HEK293T (cell line): ENCODE data around the gene LRBA.

ENCODE experiments used
- ARNT ChIP-seq: fragments of 450-650 bp; IDR thresholded peaks from 2 replicates; pipeline ENCODE4 v1.6.1; 2017; ENCODE audit warnings: mild to moderate bottlenecking
- BHLHE40 ChIP-seq: fragments of 450-650 bp; IDR thresholded peaks from 2 replicates; pipeline ENCODE4 v1.6.1; 2016; ENCODE audit warnings: mild to moderate bottlenecking, moderate library complexity, borderline replicate concordance
- ELF4 ChIP-seq: fragments of 450-650 bp; IDR thresholded peaks from 2 replicates; pipeline ENCODE4 v1.6.1; 2017; ENCODE audit warnings: antibody characterized with exemption
- FOXA1 ChIP-seq: fragments of 450-650 bp; IDR thresholded peaks from 2 replicates; pipeline ENCODE4 v1.6.1; 2016; ENCODE audit warnings: mild to moderate bottlenecking
- FOXK2 ChIP-seq: fragments of 450-650 bp; IDR thresholded peaks from 2 replicates; pipeline ENCODE4 v1.6.1; 2016; ENCODE audit warnings: mild to moderate bottlenecking
- NFRKB ChIP-seq: fragments of 450-650 bp; IDR thresholded peaks from 2 replicates; pipeline ENCODE4 v1.6.1; 2016; ENCODE audit warnings: mild to moderate bottlenecking, moderate library complexity
- PKNOX1 ChIP-seq: fragments of 450-650 bp; IDR thresholded peaks from 2 replicates; pipeline ENCODE4 v1.6.1; 2016
- SP1 ChIP-seq: fragments of 450-650 bp; IDR thresholded peaks from 2 replicates; pipeline ENCODE4 v1.6.1; 2017
- SUZ12 ChIP-seq: fragments of 450-650 bp; IDR thresholded peaks from 2 replicates; pipeline ENCODE4 v1.6.1; 2016; ENCODE audit warnings: mild to moderate bottlenecking
- TARDBP ChIP-seq: fragments of 450-650 bp; IDR thresholded peaks from 2 replicates; pipeline ENCODE4 v1.6.1; 2016
- ZNF384 ChIP-seq: fragments of 450-650 bp; IDR thresholded peaks from 2 replicates; pipeline ENCODE4 v1.6.1; 2016

DNA sequence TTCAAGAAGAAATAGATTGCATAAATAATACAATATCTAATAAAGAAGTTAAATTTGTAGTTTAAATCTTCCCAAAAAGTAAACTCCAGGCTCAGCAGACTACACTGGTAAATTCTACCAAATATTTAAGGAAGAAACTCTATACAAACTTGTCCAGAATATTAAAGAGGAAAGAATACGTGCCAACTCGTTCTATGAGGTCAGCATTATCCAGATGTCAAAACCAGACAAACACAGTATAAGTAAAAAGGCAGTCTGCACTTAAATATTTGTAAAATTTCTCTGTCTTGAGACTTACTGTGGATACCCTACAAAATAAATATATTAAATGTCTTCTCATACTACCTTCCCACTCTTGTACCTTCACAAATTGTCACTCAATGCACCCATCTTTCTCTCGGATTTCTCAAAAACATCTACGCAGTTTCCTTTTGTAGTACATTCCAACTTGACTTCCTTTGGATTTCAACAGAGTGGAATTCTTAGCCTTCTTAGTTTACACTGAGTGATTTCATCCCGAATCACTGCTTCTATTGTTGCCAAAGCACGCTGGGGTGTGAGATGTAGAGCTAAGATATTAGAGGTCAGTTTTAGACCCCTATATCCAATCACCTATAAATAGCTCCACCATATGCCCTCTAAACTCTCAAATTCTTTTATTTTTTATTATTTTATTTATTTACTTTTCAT lies 504.8 kb downstream of the LRBA start:
- TF ChIP-seq ZNF384: no peak
- no peak for TF ChIP-seq SP1
- TF ChIP-seq ARNT: no peak
- no peak for TF ChIP-seq FOXK2
- TF ChIP-seq NFRKB: no peak
- no peak for TF ChIP-seq FOXA1
- TF ChIP-seq BHLHE40: no peak
- no peak for TF ChIP-seq ELF4
- no peak for TF ChIP-seq SUZ12
- no peak for TF ChIP-seq TARDBP
- TF ChIP-seq PKNOX1: no peak
